GM19043 (cell line): Measurements from ENCODE around the gene SNTA1.
A peak's percentile ranks its signal among the peaks of the same experiment; 100 is the strongest.
"Not testable (repeated sequence)": the region's sequence is repeated elsewhere in the genome, so short reads cannot be mapped to it uniquely, and the experiment has no call there.

Experiments used
- ATAC-seq: cut with Tn5 transposase; IDR thresholded peaks from one replicate; pipeline ENCODE4 v1.9.1; 2021; ENCODE audit warnings: low read depth; ENCODE audit not compliant: unreplicated experiment

Gene SNTA1

GRCh38 chr20:33443512-33444239 lies at the start of gene SNTA1:
Gene SNTA1, minus strand, starts transcription at chr20:33443763. Its CDS starts 143 bp downstream, at chr20:33443620.
- ATAC-seq, result no peak

- ATAC-seq, result no peak
These were observed 47.5 kb upstream of the SNTA1 start for GRCh38 chr20:33490934-33491656.

GRCh38 chr20:33490023-33490933 lies 46.7 kb upstream of the SNTA1 start, which contains the start of gene CBFA2T2:
Gene CBFA2T2, plus strand, starts transcription at chr20:33490096. Its CDS starts 172 bp downstream, at chr20:33490268.
- ATAC-seq, result peak; percentile 39

- peak; percentile 90 for ATAC-seq
These were observed 46.0 kb upstream of the SNTA1 start for GRCh38 chr20:33489495-33490022.

- ATAC-seq, result not testable (repeated sequence)
These were observed 45.3 kb upstream of the SNTA1 start for GRCh38 chr20:33488661-33489494.

DNA sequence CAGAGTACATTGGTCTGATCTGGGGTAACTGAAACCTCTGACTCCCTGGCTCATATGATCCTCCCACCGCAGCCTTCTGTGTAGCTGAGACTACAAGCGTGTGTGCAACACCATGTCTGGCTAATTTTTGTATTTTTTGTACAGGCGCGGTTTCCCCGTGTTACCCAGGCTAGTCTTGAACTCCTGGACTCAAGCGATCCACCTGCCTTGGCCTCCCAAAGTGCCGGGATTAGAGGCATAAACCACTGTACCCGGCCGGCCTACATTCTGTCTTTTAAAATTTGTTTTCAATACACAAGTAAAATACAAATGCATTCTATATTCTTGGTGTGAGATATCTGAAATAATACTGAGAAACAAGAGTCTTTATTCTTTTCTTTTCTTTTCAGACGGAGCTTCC lies 44.6 kb upstream of the SNTA1 start:
- ATAC-seq, result no peak

DNA sequence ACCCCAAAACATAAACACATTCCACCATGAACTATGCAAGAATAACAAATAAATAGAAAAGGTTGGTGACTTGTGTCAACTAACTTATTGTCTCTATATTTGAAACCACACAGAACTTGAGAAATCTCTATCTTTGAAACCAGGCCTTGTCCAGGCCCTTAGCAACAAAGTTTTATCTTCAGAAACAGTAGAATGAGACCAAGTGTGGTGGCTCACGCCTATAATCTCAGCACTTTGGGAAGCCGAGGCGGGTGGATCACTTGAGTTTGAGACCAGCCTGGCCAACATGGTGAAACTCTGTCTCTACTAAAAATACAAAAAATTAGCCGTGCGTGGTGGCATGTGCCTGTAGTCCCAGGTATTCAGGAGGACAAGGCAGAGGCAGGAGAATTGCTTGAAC lies 39.6 kb upstream of the SNTA1 start:
- not testable (repeated sequence) for ATAC-seq

DNA sequence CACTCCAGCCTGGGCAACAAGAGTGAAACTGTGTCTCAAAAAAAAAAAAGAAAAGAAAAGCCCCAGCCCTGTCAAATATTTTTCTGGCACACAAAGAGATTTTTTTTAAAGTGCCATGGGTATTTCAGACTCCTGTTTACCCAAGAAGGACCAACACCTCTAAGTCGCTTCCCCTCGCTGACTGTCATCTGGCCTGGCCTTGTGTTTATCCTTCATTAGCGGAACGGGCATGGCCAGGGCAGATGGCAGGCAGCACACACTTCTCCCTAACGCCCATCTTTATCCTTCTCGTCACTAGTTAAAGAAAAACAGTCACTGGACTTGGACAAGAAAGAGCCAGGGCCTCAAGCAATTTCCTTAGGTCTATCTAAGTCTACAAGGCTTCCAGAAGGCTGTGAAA lies 39.0 kb upstream of the SNTA1 start:
- no peak for ATAC-seq

DNA sequence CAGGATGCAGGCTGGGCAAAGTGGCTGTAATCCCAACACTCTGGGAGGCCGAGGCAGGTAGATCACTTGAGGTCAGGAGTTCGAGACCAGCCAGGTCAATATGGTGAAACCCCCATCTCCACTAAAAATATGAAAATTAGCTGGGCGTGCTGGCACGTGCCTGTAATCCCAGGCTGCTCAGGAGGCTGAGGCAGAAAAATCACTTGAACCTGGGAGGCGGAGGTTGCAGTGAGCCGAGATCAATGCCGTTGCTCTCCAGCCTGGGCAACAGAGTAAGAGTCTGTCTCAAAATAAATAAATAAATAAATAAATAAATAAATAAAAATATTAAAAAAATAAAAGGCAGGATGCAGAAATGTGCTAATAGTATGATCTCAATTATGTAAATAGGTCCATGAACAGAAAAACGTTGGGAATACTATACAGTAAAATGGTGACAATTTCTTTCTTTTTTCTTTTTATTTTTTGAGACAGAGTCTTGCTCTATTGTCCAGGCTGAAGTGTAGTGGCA lies 37.9 kb upstream of the SNTA1 start:
- ATAC-seq, result no peak

GRCh38 chr20:33480048-33480447 lies 36.5 kb upstream of the SNTA1 start:
- no peak for ATAC-seq

DNA sequence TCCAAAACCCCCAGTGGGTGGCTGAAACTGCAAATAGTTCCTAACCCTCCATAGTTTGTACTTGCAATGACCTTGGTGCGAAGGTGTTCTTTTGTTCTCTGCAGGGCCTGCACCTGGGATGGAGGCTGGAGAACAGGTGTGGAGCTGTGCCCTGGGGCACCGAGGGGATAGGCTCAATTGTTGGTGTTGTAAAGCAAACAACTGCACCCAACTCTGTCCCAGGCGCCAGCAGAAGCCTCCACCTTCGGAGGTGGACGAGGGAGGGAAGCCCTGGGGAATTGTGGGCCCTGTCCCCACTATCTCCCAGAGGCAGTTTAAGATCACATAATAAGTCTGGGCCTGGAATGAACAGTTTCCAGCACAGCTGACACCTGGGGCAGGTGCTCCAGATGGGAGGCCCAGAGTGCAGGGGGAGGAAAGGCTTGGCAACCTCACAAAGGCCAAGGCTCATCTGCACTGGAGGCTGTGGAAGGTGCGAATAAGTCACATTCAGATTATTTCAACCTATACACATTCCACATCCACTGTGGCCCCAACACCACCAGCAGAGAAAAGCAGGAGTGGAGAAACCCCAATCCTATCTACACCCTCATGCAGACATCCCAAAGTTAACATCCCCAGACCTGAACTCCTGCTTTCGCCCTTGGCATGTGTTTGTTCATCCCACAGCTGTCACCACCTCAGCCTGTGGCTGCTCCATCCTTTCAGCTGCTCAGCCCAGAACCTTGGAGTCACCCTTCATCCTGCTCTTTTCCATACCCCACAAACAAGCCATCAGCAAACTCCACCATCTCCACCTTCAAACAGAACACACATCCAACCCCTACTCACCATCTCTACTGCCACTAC lies 34.0 kb upstream of the SNTA1 start:
- ATAC-seq, result no peak

DNA sequence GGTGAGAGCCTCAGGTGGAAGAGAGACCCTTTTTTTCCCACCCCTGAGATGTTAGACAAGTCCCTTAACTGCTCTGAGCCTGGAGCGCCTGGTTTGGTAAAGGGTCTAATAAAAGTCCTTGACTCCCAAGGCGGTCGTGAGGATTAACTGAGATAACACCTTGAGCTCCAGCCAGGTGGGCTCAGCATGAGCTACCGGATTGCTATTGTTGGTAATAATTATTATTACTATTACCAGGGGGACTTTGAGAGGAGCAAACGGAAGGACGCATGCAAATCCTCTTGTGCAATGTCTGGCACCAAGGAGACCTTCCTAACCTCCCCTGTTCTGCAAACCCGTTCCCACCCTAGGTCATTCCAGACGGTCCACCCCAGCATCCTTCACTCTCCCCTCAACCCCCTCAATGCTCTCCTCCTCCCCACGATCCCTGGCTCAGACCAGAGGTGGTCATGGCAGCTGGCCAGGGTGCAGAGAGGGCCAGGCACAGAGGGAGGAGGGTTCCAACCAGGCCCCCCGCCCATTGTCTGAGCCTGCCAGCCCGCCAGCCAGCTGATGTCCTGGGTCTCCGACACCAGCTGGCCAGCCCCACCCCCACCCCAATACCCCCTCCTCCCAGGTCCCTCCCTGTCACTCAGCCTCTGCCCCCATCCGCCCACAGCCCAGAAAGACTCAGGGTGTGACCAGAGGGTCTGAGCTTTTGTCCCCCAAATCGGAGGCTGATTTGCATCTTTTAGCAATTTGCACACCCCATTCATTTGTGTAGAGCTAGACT lies 32.0 kb upstream of the SNTA1 start:
- ATAC-seq, result no peak

GRCh38 chr20:33474963-33475362 lies 31.4 kb upstream of the SNTA1 start:
- no peak for ATAC-seq

DNA sequence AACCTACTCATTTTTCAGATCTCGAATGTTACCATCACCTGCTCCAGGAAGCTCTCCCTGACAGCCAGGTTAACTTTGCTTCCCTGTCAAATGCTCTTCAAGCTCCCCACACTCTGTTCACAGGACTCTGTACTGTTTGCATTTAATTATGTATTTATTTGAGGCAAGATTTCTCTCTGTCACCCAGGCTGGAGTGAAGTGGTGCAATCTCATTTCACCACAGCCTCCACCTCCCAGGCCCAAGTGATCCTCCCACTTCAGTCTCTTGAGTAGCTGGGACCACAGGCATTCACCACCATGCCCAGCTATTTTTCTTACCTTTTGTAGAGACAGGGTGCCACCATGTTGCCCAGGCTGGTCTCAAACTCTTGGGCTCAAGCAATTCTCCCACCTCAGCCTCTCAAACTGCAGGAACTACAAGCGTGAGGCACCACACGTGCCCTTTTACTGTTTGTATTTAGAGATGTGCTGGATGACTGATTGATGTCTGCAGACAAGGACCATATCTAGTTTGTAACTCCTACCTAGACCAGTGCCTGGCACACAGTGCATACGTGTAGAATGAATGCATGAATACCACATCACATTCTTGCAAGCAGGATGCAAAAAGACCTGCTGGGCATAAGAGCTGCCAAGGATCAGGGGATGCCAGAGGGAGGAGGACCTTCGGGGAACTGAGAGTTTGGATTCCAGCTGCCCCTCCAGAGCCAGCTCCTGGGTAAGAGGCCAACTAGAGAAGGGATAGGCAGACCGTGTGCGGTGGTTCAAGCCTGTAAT lies 30.7 kb upstream of the SNTA1 start:
- no peak for ATAC-seq

- ATAC-seq, result no peak
These were observed 29.4 kb upstream of the SNTA1 start for GRCh38 chr20:33472868-33473435.

GRCh38 chr20:33470866-33471265 lies 27.3 kb upstream of the SNTA1 start:
- no peak for ATAC-seq

- ATAC-seq, result no peak
These were observed 26.9 kb upstream of the SNTA1 start for GRCh38 chr20:33470457-33470856.
